Astrocyte of the cerebellum (primary cell): ENCODE results near the gene GRIN2A.

Experiments
- DNase-seq: peaks from one replicate; pipeline ENCODE4 v3.0.0-alpha.2; 2011; ENCODE audit warnings: low read depth
- H3K4me3 ChIP-seq: 2 replicates; pipeline ENCODE4 v1.5.1; 2011; ENCODE audit warnings: mild to moderate bottlenecking, low read depth, low read length, moderate library complexity
- CTCF ChIP-seq: IDR thresholded peaks from 2 replicates; pipeline ENCODE4 v1.5.1; 2012; ENCODE audit warnings: low read length, low read depth, moderate library complexity, mild to moderate bottlenecking; ENCODE audit errors: missing control alignments
- in situ Hi-C: cut with HindIII; loops from 2 replicates; pipeline ENCODE4 v1.10.0; 2017; ENCODE audit warnings: low sequenced_read_pairs

Gene GRIN2A

GRCh38 chr16:10120953-10121352 lies 61.3 kb downstream of the GRIN2A start:
- no peak for DNase-seq
- H3K4me3 ChIP-seq = no peak overlapping the region
- in situ Hi-C loops = no loop called here
- no peak for TF ChIP-seq CTCF

GRCh38 chr16:10114409-10114808 lies 67.8 kb downstream of the GRIN2A start:
- TF ChIP-seq CTCF = no peak
- in situ Hi-C loops = no loop called here
- H3K4me3 ChIP-seq = no peak overlapping the region
- no peak for DNase-seq

DNA sequence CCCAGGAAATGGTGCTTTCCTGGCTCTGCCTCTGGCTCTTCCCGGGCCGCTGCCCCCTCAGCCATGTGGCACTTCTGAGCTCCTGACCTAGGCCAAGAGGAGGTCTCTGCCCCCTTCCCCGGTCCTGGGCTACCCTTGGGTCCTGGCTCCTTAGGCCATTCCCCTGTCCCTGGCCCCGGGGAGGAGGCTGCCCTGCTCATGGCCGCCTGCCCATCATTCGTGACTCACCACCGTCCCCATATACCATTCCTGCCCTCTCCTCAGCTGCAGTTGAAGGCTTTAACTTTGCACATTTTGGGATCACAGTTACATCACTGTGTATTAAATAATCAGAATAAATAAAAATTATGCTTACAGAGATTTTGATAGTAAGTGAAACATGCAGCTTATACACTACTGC lies 69.0 kb downstream of the GRIN2A start:
- no peak for TF ChIP-seq CTCF
- DNase-seq = no peak
- in situ Hi-C loops = no loop called here
- no peak overlapping the region for H3K4me3 ChIP-seq

- H3K4me3 ChIP-seq = no peak overlapping the region
- in situ Hi-C loops = no loop called here
Measured at GRCh38 chr16:10112021-10112420, 70.2 kb downstream of the GRIN2A start.

DNA sequence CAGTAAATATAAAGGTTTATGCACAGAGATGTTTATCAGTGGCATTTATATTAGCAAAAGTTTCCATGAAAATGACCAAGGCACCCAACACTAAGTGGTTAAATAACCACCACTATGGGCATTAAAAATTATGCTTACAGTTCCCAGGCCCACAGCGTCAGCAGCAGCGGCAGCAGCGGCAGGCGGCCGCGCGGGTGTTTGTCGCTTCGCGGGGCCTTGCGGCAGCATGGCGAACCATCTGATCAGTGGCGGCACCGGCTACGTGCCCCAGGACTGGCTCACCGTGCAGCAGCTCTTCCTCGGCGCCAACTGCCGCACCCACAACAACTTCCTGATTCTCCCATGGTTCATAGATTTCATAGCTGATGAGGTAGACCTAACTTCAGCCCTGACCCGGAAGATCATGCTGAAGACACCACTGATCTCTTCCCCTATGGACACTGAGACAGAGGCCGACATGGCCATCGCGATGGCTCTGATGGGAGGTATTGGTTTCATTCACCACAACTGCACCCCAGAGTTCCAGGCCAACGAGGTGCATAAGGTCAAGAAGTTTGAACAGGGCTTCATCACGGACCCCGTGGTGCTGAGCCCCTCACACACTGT lies 71.0 kb downstream of the GRIN2A start:
- no peak for DNase-seq
- no peak overlapping the region for H3K4me3 ChIP-seq
- TF ChIP-seq CTCF = no peak
- in situ Hi-C loops = no loop called here

More at GRCh38 chr16:10112021-10112420, 70.2 kb downstream of the GRIN2A start:
- no peak for DNase-seq
- TF ChIP-seq CTCF = no peak

GRCh38 chr16:10110552-10110951 lies 71.7 kb downstream of the GRIN2A start:
- in situ Hi-C loops = no loop called here
- DNase-seq = no peak
- TF ChIP-seq CTCF = no peak

More at GRCh38 chr16:10110552-10110951, 71.7 kb downstream of the GRIN2A start:
- H3K4me3 ChIP-seq = no peak overlapping the region
